GM04503 (cell line): Measurements from ENCODE around the gene COBL.

ENCODE experiments used
- DNase-seq: peaks from one replicate; pipeline ENCODE4 v3.0.0-alpha.2; 2012; ENCODE audit warnings: low read depth

Gene COBL

GRCh38 chr7:51142741-51143385, 173.7 kb downstream of the COBL start:
- no peak for DNase-seq

- no peak for DNase-seq
Observed at GRCh38 chr7:51141451-51142003, 175.1 kb downstream of the COBL start.

DNA sequence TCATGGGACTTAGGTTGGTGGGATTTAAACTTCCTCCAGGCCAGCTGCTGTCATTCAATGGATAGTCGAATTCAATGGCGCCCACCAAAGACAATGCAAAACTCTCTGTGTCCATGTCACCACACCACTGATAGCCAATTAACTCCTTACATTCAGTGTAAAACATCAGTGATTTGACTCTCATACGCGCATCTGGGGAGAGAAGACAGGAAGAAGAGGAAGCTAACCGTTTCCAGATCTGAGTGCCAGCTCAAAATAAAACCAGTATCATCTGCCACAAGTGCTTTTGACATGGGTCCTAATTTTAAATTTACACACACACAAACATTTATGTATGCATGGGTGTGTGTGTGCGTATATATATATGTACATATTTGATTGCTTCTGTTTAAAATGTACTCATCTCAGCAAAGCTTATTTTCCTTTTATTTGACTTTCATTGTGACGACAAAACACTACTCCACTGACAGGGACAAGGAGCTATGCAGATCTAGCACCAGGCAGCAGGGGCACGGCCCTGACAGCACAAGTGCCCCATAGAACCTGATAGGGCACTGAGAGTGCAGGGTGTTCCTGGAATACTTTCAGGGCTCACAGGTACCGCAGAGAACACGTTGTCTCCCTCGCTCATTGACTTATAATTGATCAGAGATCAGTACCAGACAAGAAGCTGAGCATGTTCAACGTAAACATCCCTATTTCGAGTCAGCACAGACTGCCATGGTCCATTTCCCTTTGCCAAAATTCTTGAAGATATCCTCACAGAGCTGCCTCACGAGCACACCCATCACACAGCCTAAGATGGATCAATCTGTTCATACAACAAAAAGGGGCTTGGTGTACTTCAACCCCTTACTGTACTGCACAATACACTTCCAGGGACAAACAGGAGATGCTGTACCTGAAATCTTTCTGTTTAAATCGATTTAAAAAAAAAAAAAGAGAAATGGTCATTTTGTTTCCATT, 176.1 kb downstream of the COBL start:
- DNase-seq: no peak

GRCh38 chr7:51139796-51140195, 176.8 kb downstream of the COBL start:
- no peak for DNase-seq

- no peak for DNase-seq
Observed at GRCh38 chr7:51138123-51139085, 178.2 kb downstream of the COBL start.

DNA sequence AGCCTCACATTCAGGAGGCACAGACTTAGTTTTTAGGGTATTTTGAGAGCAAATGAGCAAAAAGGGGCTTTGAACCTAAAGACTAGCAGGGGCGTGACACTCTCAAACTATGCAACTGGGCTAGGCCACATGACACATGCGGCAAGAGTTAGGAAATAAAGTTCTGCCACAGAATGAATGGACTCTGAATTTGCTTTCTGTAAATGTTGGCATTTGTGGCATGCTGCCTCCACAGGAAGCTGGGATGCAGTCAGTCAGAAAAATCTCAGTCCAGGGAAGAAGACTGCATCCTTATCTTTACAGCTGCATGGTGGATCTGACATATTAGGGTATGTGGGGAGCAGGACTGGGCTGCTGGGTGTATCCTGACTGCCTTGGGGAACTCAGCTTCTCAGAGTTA, 181.0 kb downstream of the COBL start:
- DNase-seq: no peak

DNA sequence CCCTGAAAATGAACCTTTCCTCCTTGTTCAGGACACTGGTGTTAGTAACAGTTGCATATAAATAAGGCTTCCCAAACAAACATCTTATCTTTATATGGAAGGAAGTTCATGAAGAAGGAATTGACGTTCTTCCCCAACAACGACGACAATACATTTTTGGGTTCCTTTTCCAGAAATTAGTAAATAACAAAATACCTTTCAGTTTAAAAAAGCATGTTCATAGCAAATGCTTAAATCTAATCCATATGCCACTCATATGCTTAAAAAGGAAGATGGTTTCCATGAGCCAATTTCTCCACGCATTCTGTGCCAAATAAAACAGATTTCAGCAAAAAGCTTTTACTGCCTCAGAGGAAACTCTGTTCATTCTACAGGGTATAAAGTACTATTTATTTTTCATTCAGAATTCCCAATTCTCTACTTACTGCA, 182.6 kb downstream of the COBL start:
- DNase-seq: no peak

GRCh38 chr7:51132661-51133060, 183.9 kb downstream of the COBL start:
- DNase-seq: no peak

GRCh38 chr7:51129527-51130472, 186.8 kb downstream of the COBL start:
- no peak for DNase-seq

- DNase-seq: no peak
Observed at GRCh38 chr7:51128545-51129435, 187.8 kb downstream of the COBL start.

DNA sequence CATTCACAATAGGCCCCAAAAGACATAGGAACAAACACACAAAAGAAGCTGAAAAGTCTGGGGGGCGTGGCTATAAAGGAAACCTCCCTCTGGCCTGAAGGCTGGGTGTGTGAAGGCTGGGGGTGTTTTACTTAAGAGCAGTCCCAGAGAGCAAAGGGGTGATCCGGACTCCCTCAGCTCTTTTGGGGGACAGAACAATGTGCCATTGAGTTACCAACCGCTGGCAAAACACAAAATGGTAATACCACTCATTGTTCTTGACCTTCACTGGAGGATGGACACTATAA, 189.0 kb downstream of the COBL start:
- no peak for DNase-seq

DNA sequence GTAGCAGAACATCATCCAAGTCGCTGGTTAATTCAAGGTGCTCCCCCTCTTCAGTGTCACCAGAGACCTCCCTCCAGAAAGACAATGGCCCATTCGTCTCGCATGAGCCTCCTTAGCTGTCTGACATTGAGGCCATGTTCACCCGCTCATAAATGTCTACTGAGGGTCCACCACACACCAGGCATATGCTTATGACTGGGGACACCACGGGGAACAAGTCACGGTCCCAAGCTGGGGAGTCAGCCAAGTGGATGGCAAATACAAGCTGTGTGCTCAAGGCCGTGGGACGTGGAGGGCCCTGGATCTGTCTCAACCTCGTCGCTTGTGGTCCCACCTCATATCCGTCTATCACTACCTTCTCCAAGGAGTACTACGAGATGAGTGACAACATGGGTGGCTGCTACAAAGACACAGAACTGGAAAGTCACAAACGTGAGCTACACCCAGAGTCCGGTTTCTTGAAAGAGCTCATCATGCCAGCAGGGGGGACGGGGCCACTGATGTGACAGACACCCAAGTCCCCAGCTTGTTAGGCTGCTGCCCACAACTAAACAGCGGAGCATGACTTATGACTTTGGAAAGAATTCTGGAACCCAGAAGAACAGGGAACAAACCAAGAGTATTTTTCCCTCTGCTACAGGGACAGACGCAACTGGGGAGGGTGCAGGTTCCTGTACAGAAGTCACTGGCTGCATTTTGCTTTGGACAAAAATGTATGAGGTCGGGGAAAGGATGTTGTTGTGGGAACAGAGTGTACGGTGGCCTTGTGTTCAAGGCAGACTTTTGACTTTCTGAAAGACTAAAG, 189.6 kb downstream of the COBL start:
- no peak for DNase-seq

- no peak for DNase-seq
Observed at GRCh38 chr7:51126324-51126723, 190.3 kb downstream of the COBL start.

DNA sequence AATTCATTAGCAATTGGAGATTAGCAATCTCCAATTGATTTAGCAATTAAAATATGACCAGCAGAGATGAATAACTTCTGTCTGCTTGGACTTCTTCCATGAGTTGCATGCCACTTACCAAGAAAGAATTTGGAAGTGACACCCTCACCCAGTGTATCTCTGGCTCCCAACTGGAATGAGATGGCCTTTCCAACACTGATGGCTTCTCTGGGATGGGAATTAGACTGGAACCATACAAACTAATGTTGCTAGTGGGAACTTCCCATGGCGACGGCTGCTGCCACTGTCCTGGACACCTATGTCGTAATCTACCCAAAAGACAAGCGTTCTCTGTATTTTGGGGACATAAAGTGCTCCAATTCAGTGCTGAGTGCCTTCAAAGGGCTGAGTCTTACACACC, 192.3 kb downstream of the COBL start:
- no peak for DNase-seq

GRCh38 chr7:51123322-51124019, 193.1 kb downstream of the COBL start:
- DNase-seq: peak; percentile 87

DNA sequence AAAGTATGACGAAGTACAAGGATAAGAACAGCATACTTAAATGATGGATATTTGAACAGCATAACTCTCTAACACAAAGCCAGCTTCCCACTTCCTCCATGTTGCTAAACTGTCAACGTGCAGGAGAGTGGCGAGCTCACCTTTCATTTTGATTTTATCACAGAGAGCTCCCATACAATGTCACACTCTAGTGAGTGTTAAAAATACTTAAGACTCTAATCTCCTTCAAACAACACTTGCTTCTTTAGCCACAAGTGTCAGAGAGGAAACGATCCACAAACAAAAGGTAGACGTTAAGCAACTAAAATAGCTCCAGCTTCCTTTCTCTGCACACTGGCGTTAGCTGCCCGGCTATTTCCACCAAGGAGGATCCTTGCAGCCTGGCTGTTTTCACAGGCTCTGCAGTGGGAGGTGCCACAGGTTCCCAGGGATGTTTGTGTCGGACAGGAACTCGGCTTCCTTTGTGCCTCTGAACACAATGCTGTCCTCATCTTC, 194.6 kb downstream of the COBL start:
- no peak for DNase-seq

GRCh38 chr7:51121036-51121790, 195.4 kb downstream of the COBL start:
- no peak for DNase-seq
